Measurements from ENCODE around the gene PSMD1.

The PSMD1 gene

DNA sequence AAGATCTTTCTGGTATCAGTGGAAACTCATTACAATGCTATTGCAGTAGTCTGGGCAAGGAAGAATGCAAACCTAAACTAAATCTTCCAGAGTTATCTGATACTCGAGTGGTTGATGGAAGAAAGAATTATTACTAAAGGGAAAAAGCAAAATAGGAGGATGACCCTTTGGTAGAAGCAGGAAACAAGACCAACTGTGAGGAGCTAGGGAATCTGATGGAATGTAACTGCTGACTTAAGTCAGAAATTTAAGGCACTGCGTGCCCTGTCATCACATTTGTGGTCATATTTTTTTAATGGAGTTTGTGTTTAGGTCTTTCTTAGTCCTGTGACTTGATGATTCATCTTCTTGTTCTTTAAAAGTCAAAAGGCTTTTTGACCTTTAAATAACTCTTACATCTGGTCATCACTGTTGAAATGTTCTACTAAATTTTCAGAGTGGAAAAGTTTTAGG is 105.2 kb downstream of the PSMD1 start:
- ChIA-PET CTCF (no interaction called here), POLR2A (no interaction called here)
- no peak for DNase-seq (ENCODE audit: extremely low spot score)
- TF ChIP-seq FOXK2 (IDR thresholded peaks at IDR 0.05) (no peak), TARDBP (IDR thresholded peaks at IDR 0.05) (no peak), LEF1 (IDR thresholded peaks at IDR 0.05; ENCODE audit: borderline replicate concordance) (no peak), FOXM1 (IDR thresholded peaks at IDR 0.05; ENCODE audit: borderline replicate concordance) (no peak), NFRKB (IDR thresholded peaks at IDR 0.05) (no peak), ELF4 (IDR thresholded peaks at IDR 0.05) (no peak), ZNF384 (IDR thresholded peaks at IDR 0.05) (no peak), SP1 (IDR thresholded peaks at IDR 0.05) (no peak)

- TF ChIP-seq BHLHE40 (IDR thresholded peaks at IDR 0.05; ENCODE audit: borderline replicate concordance) = no peak
- CTCF ChIA-PET = no interaction called here
- POLR2A ChIA-PET = no interaction called here
These were observed 106.3 kb downstream of the PSMD1 start for GRCh38 chr2:231163011-231163410.

DNA sequence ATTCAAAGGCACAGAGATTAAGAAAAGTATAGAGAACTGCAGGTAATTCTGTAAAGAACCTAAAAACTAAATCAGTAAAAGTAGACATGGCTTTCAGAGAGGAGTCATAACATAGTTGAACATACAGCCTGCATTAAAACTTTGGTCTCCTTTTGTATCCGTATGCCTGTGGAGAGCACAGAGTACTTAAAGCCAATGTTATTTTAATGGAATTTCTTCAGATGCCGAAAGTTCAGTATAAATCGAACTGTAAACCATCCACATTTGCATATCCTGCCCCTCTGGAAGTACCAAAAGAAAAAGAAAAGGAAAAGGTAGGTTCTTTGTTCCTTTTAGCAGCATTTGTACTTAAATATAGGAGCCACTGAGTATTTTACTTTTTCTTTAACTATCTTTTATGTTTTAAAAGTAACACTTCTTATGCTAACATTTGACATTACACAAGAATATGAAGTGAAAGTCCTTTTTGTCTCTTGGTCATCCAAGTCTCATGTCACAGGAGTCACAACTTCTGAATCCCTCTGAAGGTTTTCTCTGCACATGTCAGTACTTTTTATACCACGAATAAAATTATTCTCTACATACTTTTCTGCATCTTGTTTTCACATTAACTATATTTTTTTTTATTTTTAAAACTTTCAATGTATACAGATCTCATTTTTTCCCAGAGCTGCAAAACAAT is 106.9 kb downstream of the PSMD1 start:
- no peak for DNase-seq (ENCODE audit: extremely low spot score)
- POLR2A ChIA-PET = no interaction called here
- CTCF ChIA-PET = no interaction called here
- TF ChIP-seq FOXM1 (IDR thresholded peaks at IDR 0.05; ENCODE audit: borderline replicate concordance) (no peak), ARNT (IDR thresholded peaks at IDR 0.05) (no peak), BHLHE40 (IDR thresholded peaks at IDR 0.05; ENCODE audit: borderline replicate concordance) (no peak), FOXA1 (IDR thresholded peaks at IDR 0.05) (no peak), SP1 (IDR thresholded peaks at IDR 0.05) (no peak), FOXK2 (IDR thresholded peaks at IDR 0.05) (no peak), ELF4 (IDR thresholded peaks at IDR 0.05) (no peak), L3MBTL2 (conservative IDR thresholded peaks at IDR 0.05) (no peak), TARDBP (IDR thresholded peaks at IDR 0.05) (no peak)
- TF ChIP-seq, protein P1, sequence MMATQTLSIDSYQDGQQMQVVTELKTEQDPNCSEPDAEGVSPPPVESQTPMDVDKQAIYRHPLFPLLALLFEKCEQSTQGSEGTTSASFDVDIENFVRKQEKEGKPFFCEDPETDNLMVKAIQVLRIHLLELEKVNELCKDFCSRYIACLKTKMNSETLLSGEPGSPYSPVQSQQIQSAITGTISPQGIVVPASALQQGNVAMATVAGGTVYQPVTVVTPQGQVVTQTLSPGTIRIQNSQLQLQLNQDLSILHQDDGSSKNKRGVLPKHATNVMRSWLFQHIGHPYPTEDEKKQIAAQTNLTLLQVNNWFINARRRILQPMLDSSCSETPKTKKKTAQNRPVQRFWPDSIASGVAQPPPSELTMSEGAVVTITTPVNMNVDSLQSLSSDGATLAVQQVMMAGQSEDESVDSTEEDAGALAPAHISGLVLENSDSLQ (IDR thresholded peaks at IDR 0.05) = no peak

More at GRCh38 chr2:231163011-231163410, 106.3 kb downstream of the PSMD1 start:
- DNase-seq (ENCODE audit: extremely low spot score) = no peak

- ChIA-PET POLR2A (no interaction called here), CTCF (no interaction called here)
- TF ChIP-seq CTBP1 (IDR thresholded peaks at IDR 0.05; ENCODE audit: borderline replicate concordance) = no peak
- TF ChIP-seq SP1 (IDR thresholded peaks at IDR 0.05) = no peak
- no peak for TF ChIP-seq BHLHE40 (IDR thresholded peaks at IDR 0.05; ENCODE audit: borderline replicate concordance)
- TF ChIP-seq, protein P1 (IDR thresholded peaks at IDR 0.05) = no peak
- no peak for TF ChIP-seq ARNT (IDR thresholded peaks at IDR 0.05)
- TF ChIP-seq FOXA1 (IDR thresholded peaks at IDR 0.05) = no peak
- TF ChIP-seq FOXM1 (IDR thresholded peaks at IDR 0.05; ENCODE audit: borderline replicate concordance) = no peak
- no peak for TF ChIP-seq NFRKB (IDR thresholded peaks at IDR 0.05)
- no peak for TF ChIP-seq L3MBTL2 (conservative IDR thresholded peaks at IDR 0.05)
- TF ChIP-seq TARDBP (IDR thresholded peaks at IDR 0.05) = no peak
- no peak for DNase-seq (ENCODE audit: extremely low spot score)
These were observed 111.2 kb downstream of the PSMD1 start for GRCh38 chr2:231167745-231168459.

- ChIA-PET CTCF (no interaction called here), POLR2A (no interaction called here)
- TF ChIP-seq HDGF (IDR thresholded peaks at IDR 0.05; ENCODE audit: borderline replicate concordance) (no peak), FOXK2 (IDR thresholded peaks at IDR 0.05) (no peak), NFRKB (IDR thresholded peaks at IDR 0.05) (no peak), FOXA1 (IDR thresholded peaks at IDR 0.05) (no peak), TARDBP (IDR thresholded peaks at IDR 0.05) (no peak), BHLHE40 (IDR thresholded peaks at IDR 0.05; ENCODE audit: borderline replicate concordance) (no peak), CTBP1 (IDR thresholded peaks at IDR 0.05; ENCODE audit: borderline replicate concordance) (no peak)
- DNase-seq (ENCODE audit: extremely low spot score) = no peak
These were observed 111.9 kb downstream of the PSMD1 start for GRCh38 chr2:231168460-231169139.

- CTCF ChIA-PET = no interaction called here
- POLR2A ChIA-PET = no interaction called here
- no peak for TF ChIP-seq FOXM1 (IDR thresholded peaks at IDR 0.05; ENCODE audit: borderline replicate concordance)
- TF ChIP-seq BHLHE40 (IDR thresholded peaks at IDR 0.05; ENCODE audit: borderline replicate concordance) = no peak
- TF ChIP-seq, protein P1 (IDR thresholded peaks at IDR 0.05) = no peak
- no peak for DNase-seq (ENCODE audit: extremely low spot score)
These were observed 112.8 kb downstream of the PSMD1 start for GRCh38 chr2:231169488-231169887.

DNA sequence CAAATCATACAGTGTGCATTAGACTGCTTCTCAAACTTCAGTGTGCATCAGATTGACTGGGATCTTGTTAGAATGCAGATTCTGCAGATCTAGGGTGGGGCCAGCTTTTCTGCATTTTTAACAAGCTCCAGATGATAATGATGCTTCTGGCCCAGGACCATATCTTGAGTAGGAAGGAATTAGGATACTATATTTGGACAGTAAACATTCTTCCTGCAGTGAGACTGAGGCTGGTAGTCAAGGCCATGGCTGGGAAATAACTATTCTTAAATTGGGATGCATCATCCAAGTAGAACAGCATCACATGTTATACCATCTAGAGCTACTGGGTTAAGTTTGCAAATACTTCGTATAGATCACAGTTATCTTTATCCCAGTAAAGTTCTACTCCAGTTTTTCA is 113.4 kb downstream of the PSMD1 start:
- DNase-seq (ENCODE audit: extremely low spot score) = no peak
- no peak for TF ChIP-seq NFRKB (IDR thresholded peaks at IDR 0.05)
- TF ChIP-seq FOXA1 (IDR thresholded peaks at IDR 0.05) = no peak
- TF ChIP-seq ELF4 (IDR thresholded peaks at IDR 0.05) = no peak
- TF ChIP-seq, protein P1 (IDR thresholded peaks at IDR 0.05) = no peak
- POLR2A ChIA-PET = no interaction called here
- CTCF ChIA-PET = no interaction called here

Data from HEK293T (cell line).